CD14-positive monocyte (primary cell): Measurements from ENCODE around the gene PHRF1. TPM values are rescaled to one million over a fixed set of nuclear protein-coding genes. Genes with fewer than 3 reads are reported as not detected.

ENCODE experiments used
- DNase-seq, 3 donors: peaks; one replicate each; pipeline ENCODE4 v3.0.0-alpha.2; 2011 to 2022
- H2AFZ ChIP-seq: 2 replicates; pipeline ENCODE4 v1.6.0; 2012; ENCODE audit warnings: mild to moderate bottlenecking, low read depth, low read length, inconsistent platforms; ENCODE audit not compliant: insufficient read depth, poor library complexity, severe bottlenecking
- H3K27ac ChIP-seq, 2 donors: 1 replicate in 1 of 2; 2 replicates in 1 of 2; pipeline ENCODE4 v1.5.1; 2012 to 2013; ENCODE audit warnings: low read length in 2 of 2, control low read depth in 1 of 2, inconsistent platforms in 1 of 2, low read depth in 1 of 2, mild to moderate bottlenecking in 1 of 2
- H3K27me3 ChIP-seq, 2 donors: one replicate each; pipeline versions ENCODE4 v1.6.0 to v1.6.1; 2011 to 2013; ENCODE audit warnings: low read length in 2 of 2; ENCODE audit not compliant: control insufficient read depth in 2 of 2, insufficient read depth in 2 of 2
- H3K36me3 ChIP-seq, 2 donors: replicated peaks in 1 of 2; 1 replicate in 1 of 2; 2 replicates in 1 of 2; pipeline versions ENCODE4 v1.5.1 to v1.6.1; 2012 to 2013; ENCODE audit warnings: low read length in 2 of 2, control low read depth in 1 of 2, inconsistent platforms in 1 of 2, mild to moderate bottlenecking in 1 of 2; ENCODE audit not compliant: insufficient read depth in 2 of 2, control insufficient read depth in 1 of 2
- H3K4me1 ChIP-seq, 2 donors: 1 replicate in 1 of 2; 2 replicates in 1 of 2; pipeline versions ENCODE4 v1.5.1 to v1.6.1; 2012 to 2013; ENCODE audit warnings: low read length in 2 of 2, control low read depth in 1 of 2, inconsistent platforms in 1 of 2, mild to moderate bottlenecking in 1 of 2, moderate library complexity in 1 of 2; ENCODE audit not compliant: insufficient read depth in 2 of 2, control insufficient read depth in 1 of 2
- H3K4me2 ChIP-seq: replicated peaks from 2 replicates; pipeline ENCODE3; 2012; ENCODE audit warnings: low read length, moderate library complexity, mild to moderate bottlenecking; ENCODE audit not compliant: poor library complexity, severe bottlenecking; ENCODE audit errors: extremely low read depth
- H3K4me3 ChIP-seq, 3 experiments: fragments of 200-600 bp in 1 of 3; sonication (generic) in 1 of 3; replicated peaks in 1 of 3; 1 replicate in 2 of 3; 2 replicates in 1 of 3; pipeline ENCODE4 v1.5.1; 2011 to 2013; ENCODE audit warnings: low read length in 3 of 3, mild to moderate bottlenecking in 3 of 3, control low read depth in 2 of 3, low read depth in 2 of 3, inconsistent platforms in 1 of 3, moderate library complexity in 1 of 3
- H3K79me2 ChIP-seq: 2 replicates; pipeline ENCODE4 v1.6.0; 2012; ENCODE audit warnings: mild to moderate bottlenecking, control low read depth, inconsistent platforms, low read length, moderate library complexity; ENCODE audit not compliant: insufficient read depth
- H3K9ac ChIP-seq: 2 replicates; pipeline ENCODE4 v1.6.0; 2017; ENCODE audit warnings: low read length, mild to moderate bottlenecking; ENCODE audit not compliant: insufficient read depth, poor library complexity, severe bottlenecking
- H3K9me3 ChIP-seq, 2 donors: replicated peaks in 1 of 2; 1 replicate in 1 of 2; 2 replicates in 1 of 2; pipeline versions ENCODE4 v1.5.1 to v1.6.1; 2012 to 2013; ENCODE audit warnings: low read length in 2 of 2, control low read depth in 1 of 2; ENCODE audit not compliant: control insufficient read depth in 1 of 2, insufficient read depth in 1 of 2
- H4K20me1 ChIP-seq: 2 replicates; pipeline ENCODE4 v1.6.0; 2012; ENCODE audit warnings: mild to moderate bottlenecking, low read length, control low read depth, moderate library complexity; ENCODE audit not compliant: insufficient read depth
- H3K27ac Mint-ChIP-seq, 7 donors: one replicate each; pipeline ENCODE4 v1.8.0; 2020; ENCODE audit warnings: mild to moderate bottlenecking in 7 of 7, mixed read lengths in 7 of 7, moderate library complexity in 6 of 7, inconsistent platforms in 2 of 7
- H3K27me3 Mint-ChIP-seq, 3 donors: one replicate each; pipeline ENCODE4 v1.8.0; 2021 to 2022; ENCODE audit warnings: low read depth in 3 of 3, mild to moderate bottlenecking in 3 of 3, mixed read lengths in 3 of 3, moderate library complexity in 3 of 3, inconsistent platforms in 1 of 3
- H3K36me3 Mint-ChIP-seq, 2 donors: one replicate each; pipeline ENCODE4 v1.8.0; 2020; ENCODE audit warnings: mixed read lengths in 2 of 2, inconsistent platforms in 1 of 2, mild to moderate bottlenecking in 1 of 2
- H3K4me1 Mint-ChIP-seq: one replicate; pipeline ENCODE4 v1.8.0; 2020; ENCODE audit warnings: mild to moderate bottlenecking, mixed read lengths
- H3K4me3 Mint-ChIP-seq, 2 donors: one replicate each; pipeline ENCODE4 v1.8.0; 2020; ENCODE audit warnings: mild to moderate bottlenecking in 2 of 2, mixed read lengths in 2 of 2, moderate library complexity in 1 of 2
- H3K9me3 Mint-ChIP-seq, 7 donors: one replicate each; pipeline ENCODE4 v1.8.0; 2020 to 2022; ENCODE audit warnings: mixed read lengths in 7 of 7, mild to moderate bottlenecking in 6 of 7, moderate library complexity in 6 of 7, inconsistent platforms in 2 of 7
- WGBS: methylation state at CpG from one replicate; pipeline ENCODE4 v1.1.5; 2013; ENCODE audit warnings: missing lambda C conversion rate; ENCODE audit not compliant: insufficient coverage; 5-methylcytosine and 5-hydroxymethylcytosine counted together
- intact Hi-C, 2 donors: fragments of 100-400 bp; cut with micrococcal nuclease; formaldehyde crosslinking; loops; one replicate each; pipeline versions ENCODE4 v1.15.0 to v1.15.1; 2023
- polyA plus RNA-seq, 3 donors: library from polyadenylated mRNA; depleted of rRNA in 1 of 3; unstranded in 2 of 3; stranded (reverse) in 1 of 3; fragments of 300-500 nt in 2 of 3; fragments of >200 nt in 1 of 3; fragmentation: Illumina TruSeq in 2 of 3; gene quantifications; 1 replicate in 2 of 3; 2 replicates in 1 of 3; pipeline ENCODE4 v1.2.3, GENCODE V29; 2012 to 2021
- TF ChIP-seq, protein P1 (sequence below): fragments of 200-600 bp; IDR thresholded peaks from one replicate; pipeline ENCODE4 v1.8.0; 2022; ENCODE audit warnings: antibody characterized with exemption, mild to moderate bottlenecking

The PHRF1 gene
- polyA plus RNA-seq, 3 donors, result 1.3 to 11.1 (median 3.3) TPM

DNA sequence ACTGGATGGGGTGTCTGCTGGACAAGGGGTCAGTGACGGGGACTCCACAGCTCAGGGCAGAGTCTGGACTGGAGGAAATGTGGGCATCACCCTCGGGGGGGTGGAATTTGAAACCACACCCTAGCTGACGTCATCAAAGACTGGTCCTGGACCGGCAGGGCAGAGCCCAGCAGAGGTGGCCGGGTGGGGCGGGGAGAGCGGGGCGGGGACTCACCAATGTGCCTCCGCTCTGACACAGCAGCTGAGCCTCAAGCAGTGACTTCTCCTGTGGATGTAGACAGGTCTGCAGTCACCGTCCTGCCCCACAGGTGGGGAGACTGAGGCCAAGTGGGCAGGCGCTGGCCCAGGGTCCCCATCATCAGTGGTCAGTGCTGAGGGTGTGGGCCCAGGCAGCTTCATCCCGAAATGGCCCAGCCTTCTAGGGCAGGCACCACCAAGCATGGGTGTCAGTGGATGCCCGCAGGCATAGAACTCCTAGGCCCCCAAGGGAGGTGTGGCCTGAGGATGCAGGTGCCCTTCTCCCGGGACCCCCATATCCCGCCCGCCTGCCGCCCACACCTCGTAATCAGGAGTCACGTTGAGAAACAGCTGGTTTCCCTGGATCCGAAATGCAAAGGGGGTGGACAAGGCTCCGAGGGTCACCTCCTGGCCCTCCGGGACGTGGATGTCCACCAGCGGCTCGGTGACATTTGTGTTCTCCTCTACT is 47.9 kb downstream of the PHRF1 start:
- Mint-ChIP-seq H3K27me3 (peaks cover 33 to 40% (median 39%) of the 10 kb centered on the region in 3 donors), H3K9me3 (peaks cover 0 to 16% (median 8%) of the 10 kb centered on the region in 7 donors), H3K27ac (peak overlapping the region in 1 of 7 donors; percentile 30), H3K36me3 (peaks cover 14 to 21% of the 10 kb centered on the region in 2 donors), H3K4me3 (no peak overlapping the region), H3K4me1 (peaks cover 29% of the 10 kb centered on the region)
- WGBS, result 86% methylated on average over 19 of the region's 25 CpGs
- Histone ChIP-seq H3K9me3 (no peaks in the 10 kb centered on the region), H3K79me2 (no peaks in the 10 kb centered on the region), H3K27ac (no peak overlapping the region), H3K4me1 (peaks cover 17 to 27% of the 10 kb centered on the region in 2 donors), H3K27me3 (peaks cover 6 to 34% of the 10 kb centered on the region in 2 donors), H3K4me2 (no peak overlapping the region), H3K36me3 (no peaks in the 10 kb centered on the region), H3K4me3 (no peak overlapping the region), H4K20me1 (peaks cover 9% of the 10 kb centered on the region), H3K9ac (no peak overlapping the region), H2AFZ (no peak overlapping the region)
- DNase-seq, result peak in 2 of 3 donors; percentile 8 to 38
- TF ChIP-seq, protein P1, sequence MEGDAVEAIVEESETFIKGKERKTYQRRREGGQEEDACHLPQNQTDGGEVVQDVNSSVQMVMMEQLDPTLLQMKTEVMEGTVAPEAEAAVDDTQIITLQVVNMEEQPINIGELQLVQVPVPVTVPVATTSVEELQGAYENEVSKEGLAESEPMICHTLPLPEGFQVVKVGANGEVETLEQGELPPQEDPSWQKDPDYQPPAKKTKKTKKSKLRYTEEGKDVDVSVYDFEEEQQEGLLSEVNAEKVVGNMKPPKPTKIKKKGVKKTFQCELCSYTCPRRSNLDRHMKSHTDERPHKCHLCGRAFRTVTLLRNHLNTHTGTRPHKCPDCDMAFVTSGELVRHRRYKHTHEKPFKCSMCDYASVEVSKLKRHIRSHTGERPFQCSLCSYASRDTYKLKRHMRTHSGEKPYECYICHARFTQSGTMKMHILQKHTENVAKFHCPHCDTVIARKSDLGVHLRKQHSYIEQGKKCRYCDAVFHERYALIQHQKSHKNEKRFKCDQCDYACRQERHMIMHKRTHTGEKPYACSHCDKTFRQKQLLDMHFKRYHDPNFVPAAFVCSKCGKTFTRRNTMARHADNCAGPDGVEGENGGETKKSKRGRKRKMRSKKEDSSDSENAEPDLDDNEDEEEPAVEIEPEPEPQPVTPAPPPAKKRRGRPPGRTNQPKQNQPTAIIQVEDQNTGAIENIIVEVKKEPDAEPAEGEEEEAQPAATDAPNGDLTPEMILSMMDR, result no peak
- intact Hi-C loops, result no loop called here

DNA sequence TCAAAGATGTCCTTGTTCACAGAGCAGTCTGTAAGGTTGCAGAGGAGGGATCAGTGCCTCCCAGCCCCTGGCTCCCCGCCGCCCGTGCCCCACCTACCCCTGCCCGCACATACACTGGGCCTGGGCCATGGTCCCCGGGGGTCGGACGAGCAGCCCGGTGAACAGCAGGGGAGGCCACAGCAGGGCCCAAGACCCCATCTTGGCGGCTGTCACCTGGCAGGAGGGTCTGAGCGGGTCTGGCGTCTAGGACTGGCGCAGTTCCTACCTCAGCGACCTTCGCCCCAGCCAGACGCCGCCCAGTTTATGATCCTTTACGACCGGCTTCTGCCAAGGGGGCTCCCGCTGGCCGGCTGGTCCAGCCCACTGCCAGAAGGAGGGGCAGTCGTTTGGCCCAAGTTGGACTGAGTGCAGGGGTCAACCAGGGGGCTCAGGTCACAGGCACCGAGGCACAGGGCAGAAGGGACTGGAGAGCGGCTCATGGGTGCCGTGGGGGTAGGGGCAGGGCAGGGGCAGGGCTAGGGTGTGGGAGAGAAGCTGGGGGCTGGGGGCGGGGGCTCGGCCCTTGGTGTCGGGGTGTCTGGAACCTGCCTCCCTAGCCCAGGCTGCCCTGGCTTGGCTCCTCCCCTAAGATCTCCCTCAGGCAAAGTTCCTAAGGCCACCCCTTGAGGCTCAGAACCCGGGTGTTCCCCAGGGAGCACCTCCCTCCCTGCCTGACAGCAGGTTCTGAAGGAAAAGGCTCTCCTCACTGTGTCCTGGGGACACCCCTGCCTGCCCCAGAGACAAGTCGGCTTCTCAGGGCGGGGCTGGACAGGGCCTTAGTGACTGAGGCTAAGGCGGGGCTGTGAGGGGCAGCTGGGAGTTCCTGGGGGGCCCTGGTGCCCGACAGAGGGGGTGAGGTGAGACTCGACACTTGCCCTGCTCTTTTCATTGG is 48.7 kb downstream of the PHRF1 start, which contains the start of gene CDHR5:
TSS of gene CDHR5 (minus strand) at position 251 of the 931 bp plus-strand sequence. CDS start at position 198, 53 bp downstream.
- no peak for DNase-seq
- WGBS, result 94% methylated on average over 24 of the region's 33 CpGs
- Mint-ChIP-seq H3K4me3 (peak within 1 kb of the TSS in 1 of 2 donors; percentile 51), H3K36me3 (peaks cover 17 to 18% of the 10 kb centered on the region in 2 donors), H3K27me3 (peaks cover 39 to 46% (median 40%) of the 10 kb centered on the region in 3 donors), H3K4me1 (peaks cover 33% of the 10 kb centered on the region), H3K9me3 (peaks cover 0 to 16% (median 8%) of the 10 kb centered on the region in 7 donors), H3K27ac (peak within 1 kb of the TSS in 1 of 7 donors; percentile 30)
- intact Hi-C loops, result no loop called here
- Histone ChIP-seq H3K4me2 (no peak within 1 kb of the TSS), H3K27ac (no peak within 1 kb of the TSS), H3K27me3 (peaks cover 6 to 34% of the 10 kb centered on the region in 2 donors), H3K9ac (no peak within 1 kb of the TSS), H3K4me3 (no peak within 1 kb of the TSS), H4K20me1 (peaks cover 9% of the 10 kb centered on the region), H3K36me3 (no peaks in the 10 kb centered on the region), H2AFZ (no peak within 1 kb of the TSS), H3K4me1 (peaks cover 18 to 27% of the 10 kb centered on the region in 2 donors), H3K79me2 (no peaks in the 10 kb centered on the region), H3K9me3 (no peaks in the 10 kb centered on the region)
- TF ChIP-seq, protein P1, result no peak
